Neural progenitor cell (in vitro differentiated cells): ENCODE measurements around the gene ADAM17. TPM values are rescaled to one million over a fixed set of nuclear protein-coding genes. Genes with fewer than 3 reads are reported as not detected.

Experiments
- DNase-seq: peaks from one replicate; pipeline ENCODE4 v3.0.0-alpha.2; 2016; ENCODE audit warnings: low spot score
- H2AFZ ChIP-seq: fragments of 200-600 bp; sonication (generic); replicated peaks from 2 replicates; pipeline ENCODE4 v1.6.1; 2016; ENCODE audit warnings: antibody characterized with exemption
- H3F3A ChIP-seq: fragments of 200-600 bp; sonication (generic); 2 replicates; pipeline ENCODE4 v1.6.1; 2016; ENCODE audit warnings: antibody characterized with exemption, low read depth
- H3K27ac ChIP-seq: fragments of 200-600 bp; sonication (generic); 2 replicates; pipeline ENCODE4 v1.5.1; 2016; ENCODE audit warnings: mild to moderate bottlenecking
- H3K27me3 ChIP-seq: fragments of 200-600 bp; sonication (generic); 2 replicates; pipeline ENCODE4 v1.6.1; 2016; ENCODE audit warnings: mild to moderate bottlenecking, moderate library complexity
- H3K36me3 ChIP-seq: fragments of 200-600 bp; sonication (generic); 2 replicates; pipeline ENCODE4 v1.5.1; 2016
- H3K4me1 ChIP-seq: fragments of 200-600 bp; sonication (generic); 2 replicates; pipeline ENCODE4 v1.6.1; 2016; ENCODE audit warnings: mixed run types
- H3K4me2 ChIP-seq: fragments of 200-600 bp; sonication (generic); 2 replicates; pipeline ENCODE4 v1.6.1; 2016
- H3K4me3 ChIP-seq: fragments of 200-600 bp; sonication (generic); 2 replicates; pipeline ENCODE4 v1.5.1; 2016
- H3K79me2 ChIP-seq: fragments of 200-600 bp; sonication (generic); 2 replicates; pipeline ENCODE4 v1.6.1; 2016; ENCODE audit warnings: low read depth
- H3K9ac ChIP-seq: fragments of 200-600 bp; sonication (generic); 2 replicates; pipeline ENCODE4 v1.6.1; 2016
- H3K9me3 ChIP-seq: fragments of 200-600 bp; sonication (generic); 2 replicates; pipeline ENCODE4 v1.5.1; 2016; ENCODE audit warnings: low read depth
- H4K20me1 ChIP-seq: fragments of 200-600 bp; sonication (generic); 2 replicates; pipeline ENCODE4 v1.6.1; 2016; ENCODE audit warnings: low read depth
- H3K27ac Mint-ChIP-seq: 3 replicates; pipeline ENCODE4 v1.8.0; 2021; ENCODE audit warnings: mixed read lengths
- H3K27me3 Mint-ChIP-seq: 2 replicates; pipeline ENCODE4 v1.8.0; 2022; ENCODE audit warnings: low read depth, mild to moderate bottlenecking, inconsistent platforms, moderate library complexity, mixed read lengths; ENCODE audit not compliant: insufficient read depth
- H3K36me3 Mint-ChIP-seq: 3 replicates; pipeline ENCODE4 v1.8.0; 2021; ENCODE audit warnings: mixed read lengths
- H3K4me1 Mint-ChIP-seq: 3 replicates; pipeline ENCODE4 v1.8.0; 2021; ENCODE audit warnings: mixed read lengths
- H3K4me3 Mint-ChIP-seq: 3 replicates; pipeline ENCODE4 v1.8.0; 2021; ENCODE audit warnings: mild to moderate bottlenecking, moderate library complexity, mixed read lengths
- H3K9me3 Mint-ChIP-seq: 3 replicates; pipeline ENCODE4 v1.8.0; 2020; ENCODE audit warnings: mixed read lengths
- CTCF ChIP-seq: fragments of 200-600 bp; sonication (generic); IDR thresholded peaks from 2 replicates; pipeline ENCODE4 v1.5.1; 2017; ENCODE audit warnings: antibody characterized with exemption, mild to moderate bottlenecking
- EZH2 ChIP-seq: fragments of 200-600 bp; sonication (generic); IDR thresholded peaks from 2 replicates; pipeline ENCODE4 v1.6.1; 2017; ENCODE audit warnings: antibody characterized with exemption, mild to moderate bottlenecking, moderate library complexity
- EZH2phosphoT487 ChIP-seq: fragments of 200-600 bp; sonication (generic); IDR thresholded peaks from 2 replicates; pipeline ENCODE4 v1.6.1; 2017; ENCODE audit warnings: antibody characterized with exemption
- total RNA-seq: library from RNA; depleted of rRNA; stranded (reverse); fragments of >200 nt; gene quantifications from 2 replicates; pipeline ENCODE4 v1.2.3, GENCODE V29; 2015; ENCODE audit warnings: low replicate concordance

Gene ADAM17
- total RNA-seq, 1 donor from 2014 or later, result 72.1 TPM

- H3K4me1 Mint-ChIP-seq, result no peaks in the 10 kb centered on the region
Observed at GRCh38 chr2:9488583-9489547, 66.8 kb downstream of the ADAM17 start.

DNA sequence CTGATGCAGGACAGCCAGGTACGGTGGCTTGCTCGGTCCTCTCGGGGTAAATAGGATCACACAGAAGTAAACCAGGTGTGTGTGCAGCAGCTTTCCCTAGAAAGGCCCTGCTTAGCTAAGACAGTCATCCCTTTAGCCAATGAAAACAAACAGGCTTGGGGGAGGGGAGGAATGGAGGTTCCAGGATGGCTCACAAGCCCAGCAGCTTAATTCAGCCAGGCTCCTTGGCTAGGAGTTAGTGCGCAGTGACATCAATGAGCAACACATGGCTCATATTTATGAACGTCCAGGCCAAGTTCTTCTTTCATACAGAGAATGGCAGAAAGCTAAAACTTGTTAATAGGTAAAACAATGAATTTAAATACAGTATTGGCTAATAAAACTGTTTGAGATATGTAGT lies 71.1 kb downstream of the ADAM17 start:
- Mint-ChIP-seq H3K27ac (no peak overlapping the region), H3K36me3 (peaks cover 28% of the 10 kb centered on the region), H3K9me3 (no peaks in the 10 kb centered on the region), H3K27me3 (peaks cover 4% of the 10 kb centered on the region), H3K4me1 (no peaks in the 10 kb centered on the region), H3K4me3 (no peak overlapping the region)
- peaks cover 5% of the 10 kb centered on the region for H4K20me1 ChIP-seq
- no peaks in the 10 kb centered on the region for H3K4me1 ChIP-seq
- peaks cover 11% of the 10 kb centered on the region for H3K36me3 ChIP-seq
- H3K9ac ChIP-seq, result no peak overlapping the region
- no peaks in the 10 kb centered on the region for H3K79me2 ChIP-seq
- H3K4me3 ChIP-seq, result no peak overlapping the region
- no peaks in the 10 kb centered on the region for H3K27me3 ChIP-seq
- no peak overlapping the region for H3K27ac ChIP-seq
- H3F3A ChIP-seq, result no peaks in the 10 kb centered on the region
- TF ChIP-seq EZH2 (no peak), CTCF (no peak), EZH2phosphoT487 (no peak)
- H2AFZ ChIP-seq, result no peak overlapping the region
- no peak overlapping the region for H3K4me2 ChIP-seq
- DNase-seq, result no peak
- H3K9me3 ChIP-seq, result no peaks in the 10 kb centered on the region

More at GRCh38 chr2:9488583-9489547, 66.8 kb downstream of the ADAM17 start:
- Histone ChIP-seq H4K20me1 (peaks cover 7% of the 10 kb centered on the region), H3K27ac (no peak overlapping the region), H3F3A (no peaks in the 10 kb centered on the region), H3K36me3 (peaks cover 11% of the 10 kb centered on the region), H3K9me3 (no peaks in the 10 kb centered on the region), H3K4me2 (no peak overlapping the region), H3K79me2 (no peaks in the 10 kb centered on the region), H3K9ac (no peak overlapping the region), H3K4me3 (no peak overlapping the region), H3K4me1 (no peaks in the 10 kb centered on the region), H2AFZ (no peak overlapping the region), H3K27me3 (no peaks in the 10 kb centered on the region)
- Mint-ChIP-seq H3K9me3 (no peaks in the 10 kb centered on the region), H3K36me3 (peaks cover 34% of the 10 kb centered on the region), H3K27me3 (peaks cover 2% of the 10 kb centered on the region), H3K27ac (no peak overlapping the region), H3K4me3 (no peak overlapping the region)
- no peak for TF ChIP-seq EZH2
- no peak for TF ChIP-seq EZH2phosphoT487
- no peak for TF ChIP-seq CTCF
- DNase-seq, result no peak

DNA sequence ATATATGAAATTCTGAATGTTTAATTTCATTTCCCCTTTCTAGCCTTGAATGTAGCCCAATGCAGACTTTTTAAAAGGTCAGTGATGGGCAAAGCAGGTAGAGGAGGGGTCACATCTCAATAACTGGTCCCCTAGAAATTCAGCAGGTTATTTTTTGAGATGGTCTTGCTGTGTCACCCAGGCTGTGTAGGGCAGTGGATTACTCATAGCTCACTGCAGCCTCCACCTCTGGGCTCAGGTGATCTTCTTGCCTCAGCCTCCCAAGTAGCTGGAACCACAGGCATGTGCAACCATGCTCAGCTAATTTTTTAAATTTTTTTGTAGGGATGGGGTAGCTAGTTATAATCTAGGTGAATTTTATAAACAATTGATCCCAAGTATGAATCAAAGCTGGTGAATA lies 72.5 kb downstream of the ADAM17 start:
- TF ChIP-seq CTCF (no peak), EZH2 (no peak), EZH2phosphoT487 (no peak)
- Mint-ChIP-seq H3K4me1 (no peaks in the 10 kb centered on the region), H3K27ac (no peak overlapping the region), H3K9me3 (no peaks in the 10 kb centered on the region), H3K27me3 (peaks cover 4% of the 10 kb centered on the region), H3K4me3 (no peak overlapping the region), H3K36me3 (peaks cover 25% of the 10 kb centered on the region)
- no peak overlapping the region for H3K27ac ChIP-seq
- no peaks in the 10 kb centered on the region for H3K9me3 ChIP-seq
- no peak overlapping the region for H2AFZ ChIP-seq
- H3K4me2 ChIP-seq, result no peak overlapping the region
- DNase-seq, result no peak
- peaks cover 4% of the 10 kb centered on the region for H4K20me1 ChIP-seq
- peaks cover 3% of the 10 kb centered on the region for H3K36me3 ChIP-seq
- no peaks in the 10 kb centered on the region for H3K4me1 ChIP-seq
- H3K79me2 ChIP-seq, result no peaks in the 10 kb centered on the region
- H3K27me3 ChIP-seq, result no peaks in the 10 kb centered on the region
- no peaks in the 10 kb centered on the region for H3F3A ChIP-seq
- no peak overlapping the region for H3K9ac ChIP-seq
- no peak overlapping the region for H3K4me3 ChIP-seq
